MCF 10A (cell line): ENCODE measurements around the gene REPS2. TPM values are rescaled to one million over a fixed set of nuclear protein-coding genes. Genes with fewer than 3 reads are reported as not detected.
"Not testable (repeated sequence)": the region's sequence is repeated elsewhere in the genome, so short reads cannot be mapped to it uniquely, and the experiment has no call there.

Experiments used
- BruUV-seq: library from RNA; stranded (reverse); fragments of 400-500 nt; replicated peaks from 2 replicates; lab custom pipeline; 2021; lab: Mats Ljungman, UMichigan
- CTCF ChIA-PET: fragments of 300-600 bp; sonication (Branson Sonifier 250); formaldehyde crosslinking; extraction: SDS; loops from one replicate; lab custom pipeline; 2021; ENCODE audit warnings: antibody characterized with exemption, inconsistent platforms; lab: Yijun Ruan, JAX
- POLR2A ChIA-PET: fragments of 300-600, 350-650 bp; sonication (Branson Sonifier 250); formaldehyde crosslinking; extraction: SDS; loops from one replicate; lab custom pipeline; 2020; ENCODE audit warnings: antibody characterized with exemption, inconsistent platforms; lab: Yijun Ruan, JAX
- DNase-seq: peaks from one replicate; pipeline ENCODE4 v3.0.0-alpha.2; 2018; ENCODE audit not compliant: unreplicated experiment
- H3K27ac Mint-ChIP-seq: one replicate; pipeline ENCODE4 v1.8.0; 2022; ENCODE audit warnings: mild to moderate bottlenecking, low read depth, mixed read lengths; ENCODE audit not compliant: unreplicated experiment
- H3K27me3 Mint-ChIP-seq: one replicate; pipeline ENCODE4 v1.8.0; 2022; ENCODE audit warnings: mixed read lengths; ENCODE audit not compliant: insufficient read depth, unreplicated experiment
- H3K36me3 Mint-ChIP-seq: one replicate; pipeline ENCODE4 v1.8.0; 2022; ENCODE audit warnings: mild to moderate bottlenecking, moderate library complexity, mixed read lengths; ENCODE audit not compliant: insufficient read depth, unreplicated experiment
- H3K4me1 Mint-ChIP-seq: one replicate; pipeline ENCODE4 v1.8.0; 2022; ENCODE audit warnings: mixed read lengths; ENCODE audit not compliant: insufficient read depth, unreplicated experiment
- H3K4me3 Mint-ChIP-seq: one replicate; pipeline ENCODE4 v1.8.0; 2022; ENCODE audit warnings: mild to moderate bottlenecking, moderate library complexity, mixed read lengths; ENCODE audit not compliant: unreplicated experiment
- H3K9me3 Mint-ChIP-seq: one replicate; pipeline ENCODE4 v1.8.0; 2022; ENCODE audit warnings: mixed read lengths; ENCODE audit not compliant: unreplicated experiment
- CTCF ChIP-seq: fragments of 200-600 bp; IDR thresholded peaks from one replicate; pipeline ENCODE4 v1.8.0; 2022; ENCODE audit warnings: antibody characterized with exemption, mild to moderate bottlenecking; ENCODE audit not compliant: unreplicated experiment
- intact Hi-C: fragments of 100-400 bp; cut with micrococcal nuclease; formaldehyde crosslinking; loops from 2 replicates; pipeline ENCODE4 v1.14.1; 2022
- total RNA-seq: library from RNA; stranded (reverse); gene quantifications from 2 replicates; pipeline ENCODE4 v1.2.3, GENCODE V29; 2022

The REPS2 gene
- total RNA-seq, 1 experiment from 2014 or later: 8.1 TPM

GRCh38 chrX:16958356-16958755, 11.9 kb downstream of the REPS2 start:
- DNase-seq: no peak
- H3K9me3 Mint-ChIP-seq: no peaks in the 10 kb centered on the region
- BruUV-seq: no TSS peak
- peaks cover 37% of the 10 kb centered on the region for H3K27me3 Mint-ChIP-seq
- intact Hi-C loops: no loop called here
- ChIA-PET CTCF (no interaction called here), POLR2A (no interaction called here)
- no peak overlapping the region for H3K4me3 Mint-ChIP-seq
- H3K36me3 Mint-ChIP-seq: no peaks in the 10 kb centered on the region
- TF ChIP-seq CTCF: no peak
- no peaks in the 10 kb centered on the region for H3K4me1 Mint-ChIP-seq
- no peak overlapping the region for H3K27ac Mint-ChIP-seq

- H3K36me3 Mint-ChIP-seq, POLR2A ChIA-PET, DNase-seq, H3K4me3 Mint-ChIP-seq, H3K27ac Mint-ChIP-seq, CTCF ChIA-PET, BruUV-seq, intact Hi-C loops, H3K9me3 Mint-ChIP-seq, H3K4me1 Mint-ChIP-seq: not testable (repeated sequence)
- peaks cover 21% of the 10 kb centered on the region for H3K27me3 Mint-ChIP-seq
These were observed 16.2 kb downstream of the REPS2 start for GRCh38 chrX:16962661-16963060.

- intact Hi-C loops: no loop called here
- Mint-ChIP-seq H3K36me3 (no peaks in the 10 kb centered on the region), H3K4me1 (no peaks in the 10 kb centered on the region), H3K27ac (no peak overlapping the region), H3K9me3 (no peaks in the 10 kb centered on the region), H3K4me3 (no peak overlapping the region), H3K27me3 (peaks cover 16% of the 10 kb centered on the region)
- CTCF ChIA-PET: no interaction called here
- POLR2A ChIA-PET: no interaction called here
- BruUV-seq: no TSS peak
- TF ChIP-seq CTCF: no peak
- DNase-seq: no peak
These were observed 16.8 kb downstream of the REPS2 start for GRCh38 chrX:16963216-16963615.

GRCh38 chrX:16964976-16965375, 18.5 kb downstream of the REPS2 start:
- intact Hi-C loops, H3K27ac Mint-ChIP-seq, H3K27me3 Mint-ChIP-seq, H3K36me3 Mint-ChIP-seq, POLR2A ChIA-PET, H3K4me1 Mint-ChIP-seq, H3K9me3 Mint-ChIP-seq, BruUV-seq, H3K4me3 Mint-ChIP-seq, DNase-seq, CTCF ChIA-PET: not testable (repeated sequence)

GRCh38 chrX:16966752-16967448, 20.4 kb downstream of the REPS2 start:
- ChIA-PET CTCF (interaction anchor here (0.6 kb wide), 2 partner anchors 79 to 87 kb away, joined by 3 read pairs; no protein-coding TSS in a partner anchor), POLR2A (no interaction called here)
- no peak overlapping the region for H3K4me3 Mint-ChIP-seq
- no peak overlapping the region for H3K27ac Mint-ChIP-seq
- peaks cover 8% of the 10 kb centered on the region for H3K9me3 Mint-ChIP-seq
- TF ChIP-seq CTCF: no peak
- H3K4me1 Mint-ChIP-seq: peaks cover 13% of the 10 kb centered on the region
- BruUV-seq: no TSS peak
- intact Hi-C loops: no loop called here
- peaks cover 27% of the 10 kb centered on the region for H3K27me3 Mint-ChIP-seq
- DNase-seq: no peak
- H3K36me3 Mint-ChIP-seq: no peaks in the 10 kb centered on the region

- H3K36me3 Mint-ChIP-seq, BruUV-seq, CTCF ChIA-PET, H3K27ac Mint-ChIP-seq, DNase-seq, H3K9me3 Mint-ChIP-seq, POLR2A ChIA-PET, H3K4me3 Mint-ChIP-seq, intact Hi-C loops: not testable (repeated sequence)
- H3K27me3 Mint-ChIP-seq: peaks cover 36% of the 10 kb centered on the region
- H3K4me1 Mint-ChIP-seq: peaks cover 13% of the 10 kb centered on the region
These were observed 22.3 kb downstream of the REPS2 start for GRCh38 chrX:16968753-16969152.
